Transverse colon (tissue), 4 donors: ENCODE measurements around the gene EHBP1.

ENCODE experiments used
- CTCF ChIP-seq, 5 experiments: fragments of 200-600 bp in 3 of 5; fragments of 450-650 bp in 2 of 5; sonication (generic) in 3 of 5; IDR thresholded peaks; 1 replicate in 2 of 5; 2 replicates in 3 of 5; pipeline ENCODE4 v1.5.1; 2016 to 2017; ENCODE audit warnings: antibody characterized with exemption in 5 of 5, inconsistent platforms in 3 of 5, mild to moderate bottlenecking in 2 of 5, moderate library complexity in 1 of 5
- POLR2A ChIP-seq: fragments of 450-650 bp; IDR thresholded peaks from one replicate; pipeline ENCODE4 v1.6.1; 2016; ENCODE audit warnings: antibody characterized with exemption, mild to moderate bottlenecking, moderate library complexity
- POLR2AphosphoS5 ChIP-seq, 3 donors: sonication (generic); formaldehyde crosslinking; IDR thresholded peaks; one replicate each; pipeline ENCODE4 v1.6.1; 2016; ENCODE audit warnings: antibody characterized with exemption in 3 of 3

DNA sequence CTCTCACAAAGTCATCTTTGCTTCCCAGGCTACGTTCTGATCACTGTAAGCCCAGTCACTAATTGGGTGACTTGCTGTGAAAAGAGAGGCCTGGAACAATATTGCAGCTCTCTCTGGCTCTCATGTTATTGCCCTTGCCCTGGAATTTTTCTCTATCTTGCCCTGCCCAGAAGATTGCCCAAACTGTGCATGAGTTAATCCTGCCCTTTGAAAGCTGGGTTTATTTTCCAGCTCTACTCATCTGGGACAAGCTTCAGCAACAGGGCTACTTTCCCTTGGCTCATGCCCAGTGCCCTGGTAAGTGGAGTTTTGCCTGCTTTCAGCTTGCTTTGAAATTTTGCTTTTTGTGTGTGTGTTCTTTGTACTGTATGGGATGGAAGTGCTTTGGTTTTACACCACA, 6.9 kb upstream of the EHBP1 start:
- TF ChIP-seq POLR2A (no peak), CTCF (IDR thresholded peaks at IDR 0.05) (no peak), POLR2AphosphoS5 (IDR thresholded peaks at IDR 0.05) (no peak)
